ENCODE measurements around the gene ARMC9. TPM values are rescaled to one million over a fixed set of nuclear protein-coding genes. Genes with fewer than 3 reads are reported as not detected.

ARMC9 gene
- total RNA-seq, 2 donors from 2014 or later, result 41.7 to 51.5 TPM

DNA sequence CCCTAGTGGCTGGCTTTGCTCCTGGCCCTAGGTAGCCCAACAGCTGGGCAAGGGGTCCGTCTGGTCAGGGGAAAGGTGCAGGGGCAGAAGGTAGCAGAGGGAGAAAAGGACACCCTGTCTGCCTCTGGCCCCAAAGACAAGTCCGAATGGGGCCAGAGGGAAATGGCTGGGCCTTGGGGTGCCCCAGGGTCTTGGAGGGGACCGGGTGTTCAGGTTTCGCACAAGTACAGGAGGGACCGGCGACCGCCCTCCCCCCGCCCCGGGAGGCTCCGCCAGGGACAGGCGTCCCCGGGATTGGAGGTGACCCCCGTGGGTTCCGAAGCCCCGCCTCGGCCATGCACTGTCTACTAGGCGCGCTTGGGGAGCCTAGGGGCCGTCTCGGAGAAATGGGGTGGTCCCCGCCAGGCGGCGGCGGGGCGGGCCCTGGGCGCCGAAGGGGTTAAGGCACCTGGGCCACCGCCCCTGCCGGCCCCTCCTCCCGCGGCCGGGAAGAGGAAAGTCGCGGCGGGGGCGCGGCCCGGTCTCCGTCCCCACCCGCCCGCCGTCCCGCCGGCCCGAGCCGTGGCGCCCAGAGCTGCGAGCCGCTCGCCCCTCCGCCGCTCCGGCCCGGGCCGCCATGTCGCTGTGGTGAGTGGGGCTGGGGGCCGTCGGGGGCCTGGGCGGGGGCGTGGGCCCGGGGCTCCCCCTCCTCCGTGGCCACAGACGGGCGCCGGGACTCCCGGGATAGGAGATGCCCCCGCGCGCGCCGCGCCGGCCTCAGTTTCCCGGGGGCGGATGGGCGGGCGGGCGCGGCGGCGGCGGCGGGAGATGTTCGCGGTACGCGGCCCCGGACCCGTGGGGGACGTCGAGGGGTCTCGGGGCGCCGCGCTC, 197.0 kb downstream of the ARMC9 start, which contains the start of gene B3GNT7:
Gene B3GNT7, plus strand, starts transcription at position 523 of the 870 bp plus-strand sequence. Its CDS starts 94 bp downstream, at position 617.
- H3K4me3 ChIP-seq (ENCODE audit: low read length), result peak within 1 kb of the TSS; percentile 65
- no peak within 1 kb of the TSS for H3K27ac ChIP-seq (ENCODE audit: low read depth, low read length)
- peaks cover 7% of the 10 kb centered on the region for H3K36me3 Mint-ChIP-seq (ENCODE audit: low read depth)
- no peaks in the 10 kb centered on the region for H3K9me3 ChIP-seq (ENCODE audit: control insufficient read depth, low read length)
- 5 to 7% methylated on average over 6 to 95 of the region's 95 CpGs for WGBS, 2 experiments (ENCODE audit: insufficient coverage in 1 of 2, insufficient read length in 1 of 2)
- peaks cover 23% of the 10 kb centered on the region for H3K4me1 Mint-ChIP-seq
- no peaks in the 10 kb centered on the region for H3K27me3 Mint-ChIP-seq (ENCODE audit: insufficient read depth)
- peaks cover 11% of the 10 kb centered on the region for H3K27me3 ChIP-seq (ENCODE audit: control insufficient read depth, insufficient read depth, low read length, poor library complexity, severe bottlenecking)
- H3K4me1 ChIP-seq (ENCODE audit: control insufficient read depth, insufficient read depth, low read length), result no peaks in the 10 kb centered on the region
- peak within 1 kb of the TSS; percentile 64 for H3K27ac Mint-ChIP-seq
- DNase-seq, result peak; percentile 84
- TF ChIP-seq CTCF (conservative IDR thresholded peaks at IDR 0.05), result no peak
- no peaks in the 10 kb centered on the region for H3K36me3 ChIP-seq (ENCODE audit: control insufficient read depth, insufficient read depth, low read length)
- H3K9ac ChIP-seq (ENCODE audit: extremely low read depth, low read length, poor library complexity, severe bottlenecking), result no peak within 1 kb of the TSS
- no peaks in the 10 kb centered on the region for H3K9me3 Mint-ChIP-seq
- H3K4me3 Mint-ChIP-seq, result peak within 1 kb of the TSS; percentile 70

- Histone ChIP-seq H3K27me3 (ENCODE audit: control insufficient read depth, insufficient read depth, low read length, poor library complexity, severe bottlenecking) (peaks cover 11% of the 10 kb centered on the region), H3K9me3 (ENCODE audit: control insufficient read depth, low read length) (no peaks in the 10 kb centered on the region), H3K4me3 (ENCODE audit: low read length) (no peak overlapping the region), H3K9ac (ENCODE audit: extremely low read depth, low read length, poor library complexity, severe bottlenecking) (no peak overlapping the region), H3K27ac (ENCODE audit: low read depth, low read length) (no peak overlapping the region), H3K4me1 (ENCODE audit: control insufficient read depth, insufficient read depth, low read length) (no peaks in the 10 kb centered on the region), H3K36me3 (ENCODE audit: control insufficient read depth, insufficient read depth, low read length) (no peaks in the 10 kb centered on the region)
- peak overlapping the region; percentile 70 for H3K4me3 Mint-ChIP-seq
- H3K4me1 Mint-ChIP-seq, result peaks cover 31% of the 10 kb centered on the region
- no peak overlapping the region for H3K27ac Mint-ChIP-seq
- 11 to 19% methylated on average over 25 to 41 of the region's 41 CpGs for WGBS, 2 experiments (ENCODE audit: insufficient coverage in 1 of 2, insufficient read length in 1 of 2)
- H3K9me3 Mint-ChIP-seq, result no peaks in the 10 kb centered on the region
- TF ChIP-seq CTCF (conservative IDR thresholded peaks at IDR 0.05), result no peak
- no peaks in the 10 kb centered on the region for H3K27me3 Mint-ChIP-seq (ENCODE audit: insufficient read depth)
- peak; percentile 72 for DNase-seq
- peaks cover 7% of the 10 kb centered on the region for H3K36me3 Mint-ChIP-seq (ENCODE audit: low read depth)
These were observed 197.8 kb downstream of the ARMC9 start for GRCh38 chr2:231396058-231396821.

DNA sequence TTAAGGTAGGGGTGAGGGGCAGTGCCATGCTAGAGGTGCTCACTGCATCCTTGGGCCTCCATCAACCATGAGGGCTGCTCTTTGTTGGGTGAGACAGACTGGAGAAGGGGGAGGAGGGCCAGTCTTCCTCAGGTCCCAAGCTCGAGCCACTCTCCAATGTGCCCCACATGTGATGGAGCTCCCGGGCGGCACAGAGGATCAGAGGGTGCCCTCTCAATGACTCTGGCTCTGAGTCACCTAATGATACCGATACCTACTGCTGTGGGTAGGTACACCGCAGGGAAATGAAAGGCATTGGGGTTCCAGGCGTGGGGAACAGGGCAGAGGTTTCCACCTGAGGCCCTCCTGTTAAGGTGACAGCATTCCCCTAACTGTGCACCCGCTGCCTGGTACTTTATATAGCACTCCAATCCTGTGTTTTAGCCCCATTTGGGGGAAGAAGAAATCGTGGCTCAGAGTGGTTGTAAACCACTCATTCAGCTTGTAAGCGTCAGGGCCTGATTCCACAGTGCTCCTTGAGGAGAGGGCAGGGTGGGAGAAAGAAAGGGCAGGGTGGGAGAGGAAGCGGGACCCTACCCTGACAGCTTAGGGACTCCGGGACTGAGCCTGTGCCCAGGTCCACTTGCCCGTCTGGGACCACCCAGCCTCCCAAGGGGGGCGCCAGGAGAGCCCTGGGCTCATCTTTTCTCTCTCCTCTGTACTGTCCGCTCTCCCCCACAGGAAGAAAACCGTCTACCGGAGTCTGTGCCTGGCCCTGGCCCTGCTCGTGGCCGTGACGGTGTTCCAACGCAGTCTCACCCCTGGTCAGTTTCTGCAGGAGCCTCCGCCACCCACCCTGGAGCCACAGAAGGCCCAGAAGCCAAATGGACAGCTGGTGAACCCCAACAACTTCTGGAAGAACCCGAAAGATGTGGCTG, 198.8 kb downstream of the ARMC9 start:
- no peak overlapping the region for H3K9ac ChIP-seq (ENCODE audit: extremely low read depth, low read length, poor library complexity, severe bottlenecking)
- peaks cover 34% of the 10 kb centered on the region for H3K4me1 Mint-ChIP-seq
- no peak overlapping the region for H3K27ac Mint-ChIP-seq

More for the DNA sequence above, 198.8 kb downstream of the ARMC9 start:
- H3K4me3 Mint-ChIP-seq, result peak overlapping the region; percentile 70
- no peaks in the 10 kb centered on the region for H3K9me3 ChIP-seq (ENCODE audit: control insufficient read depth, low read length)
- H3K4me3 ChIP-seq (ENCODE audit: low read length), result no peak overlapping the region
- WGBS, 2 experiments (ENCODE audit: insufficient coverage in 1 of 2, insufficient read length in 1 of 2), result 92 to 94% methylated on average over 16 to 22 of the region's 22 CpGs
- H3K4me1 ChIP-seq (ENCODE audit: control insufficient read depth, insufficient read depth, low read length), result no peaks in the 10 kb centered on the region
- H3K36me3 Mint-ChIP-seq (ENCODE audit: low read depth), result peaks cover 8% of the 10 kb centered on the region
- peaks cover 11% of the 10 kb centered on the region for H3K27me3 ChIP-seq (ENCODE audit: control insufficient read depth, insufficient read depth, low read length, poor library complexity, severe bottlenecking)
- H3K27me3 Mint-ChIP-seq (ENCODE audit: insufficient read depth), result no peaks in the 10 kb centered on the region
- no peaks in the 10 kb centered on the region for H3K36me3 ChIP-seq (ENCODE audit: control insufficient read depth, insufficient read depth, low read length)
- H3K27ac ChIP-seq (ENCODE audit: low read depth, low read length), result no peak overlapping the region
- H3K9me3 Mint-ChIP-seq, result no peaks in the 10 kb centered on the region
- TF ChIP-seq CTCF (conservative IDR thresholded peaks at IDR 0.05), result no peak
- no peak for DNase-seq
